ENCODE results near the gene SGO2. TPM values are rescaled to one million over a fixed set of nuclear protein-coding genes. Genes with fewer than 3 reads are reported as not detected.
A peak's percentile ranks its signal among the peaks of the same experiment; 100 is the strongest.

The SGO2 gene
- polyA plus RNA-seq, 1 experiment: 3.2 TPM

DNA sequence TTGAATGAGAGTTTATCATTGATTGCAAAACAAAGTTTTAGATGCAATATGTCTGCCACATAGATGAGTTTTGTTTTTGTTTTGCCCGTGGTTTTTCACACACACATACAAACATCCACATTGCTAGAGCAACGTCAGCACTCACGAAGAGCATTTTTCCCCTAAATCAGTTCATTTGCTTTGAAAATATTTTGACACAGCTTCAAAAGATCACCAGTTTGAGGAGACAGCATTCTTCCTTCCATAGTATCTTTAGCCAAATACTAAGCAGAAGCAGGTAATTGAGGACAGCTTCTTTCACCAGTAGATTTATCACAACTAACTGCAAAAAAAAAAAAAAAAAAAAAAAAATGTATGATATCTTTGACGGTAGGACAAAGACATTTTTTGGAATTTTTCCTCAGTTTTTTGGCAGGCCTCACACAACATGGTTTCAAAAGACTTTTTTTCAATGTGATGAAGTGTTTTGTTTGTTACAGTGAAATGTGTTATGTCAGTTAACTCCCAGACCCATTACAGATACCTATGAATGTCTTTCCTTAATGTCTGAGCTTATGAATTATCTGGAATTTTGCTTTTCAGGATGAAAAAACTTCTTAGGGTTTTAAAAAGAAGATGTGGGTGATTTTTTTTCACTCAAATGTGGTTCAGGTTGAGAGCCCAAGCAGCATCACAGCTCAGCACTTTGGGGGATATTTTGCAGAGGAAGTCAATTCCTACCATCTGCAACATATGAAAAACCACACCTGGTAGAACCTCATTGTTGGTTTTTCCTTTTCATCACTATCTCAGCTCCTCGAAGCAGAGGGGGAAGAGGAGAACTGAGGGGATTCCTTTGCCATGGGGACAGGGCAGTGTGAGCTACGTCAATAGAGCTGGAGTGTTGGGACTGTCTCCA lies 91.4 kb downstream of the SGO2 start:
- Histone ChIP-seq H3K4me3 (ENCODE audit: low read depth, low read length) (no peak overlapping the region), H3K27me3 (ENCODE audit: control insufficient read depth, insufficient read depth, low read length) (no peaks in the 10 kb centered on the region), H3K36me3 (ENCODE audit: control insufficient read depth, insufficient read depth, low read length) (no peaks in the 10 kb centered on the region)
- CTCF ChIA-PET: interaction anchor here (0.8 to 5.6 kb wide), 9 partner anchors 32 to 632 kb away, joined by 3 to 92 read pairs (median 4); partner anchors contain the start of gene AOX1
- TF ChIP-seq, protein P1, sequence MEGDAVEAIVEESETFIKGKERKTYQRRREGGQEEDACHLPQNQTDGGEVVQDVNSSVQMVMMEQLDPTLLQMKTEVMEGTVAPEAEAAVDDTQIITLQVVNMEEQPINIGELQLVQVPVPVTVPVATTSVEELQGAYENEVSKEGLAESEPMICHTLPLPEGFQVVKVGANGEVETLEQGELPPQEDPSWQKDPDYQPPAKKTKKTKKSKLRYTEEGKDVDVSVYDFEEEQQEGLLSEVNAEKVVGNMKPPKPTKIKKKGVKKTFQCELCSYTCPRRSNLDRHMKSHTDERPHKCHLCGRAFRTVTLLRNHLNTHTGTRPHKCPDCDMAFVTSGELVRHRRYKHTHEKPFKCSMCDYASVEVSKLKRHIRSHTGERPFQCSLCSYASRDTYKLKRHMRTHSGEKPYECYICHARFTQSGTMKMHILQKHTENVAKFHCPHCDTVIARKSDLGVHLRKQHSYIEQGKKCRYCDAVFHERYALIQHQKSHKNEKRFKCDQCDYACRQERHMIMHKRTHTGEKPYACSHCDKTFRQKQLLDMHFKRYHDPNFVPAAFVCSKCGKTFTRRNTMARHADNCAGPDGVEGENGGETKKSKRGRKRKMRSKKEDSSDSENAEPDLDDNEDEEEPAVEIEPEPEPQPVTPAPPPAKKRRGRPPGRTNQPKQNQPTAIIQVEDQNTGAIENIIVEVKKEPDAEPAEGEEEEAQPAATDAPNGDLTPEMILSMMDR (IDR thresholded peaks at IDR 0.05; ENCODE audit: insufficient read depth, low read depth, low read length): no peak
- no peak for DNase-seq (ENCODE audit: low read depth)
- POLR2A ChIA-PET: no interaction called here

DNA sequence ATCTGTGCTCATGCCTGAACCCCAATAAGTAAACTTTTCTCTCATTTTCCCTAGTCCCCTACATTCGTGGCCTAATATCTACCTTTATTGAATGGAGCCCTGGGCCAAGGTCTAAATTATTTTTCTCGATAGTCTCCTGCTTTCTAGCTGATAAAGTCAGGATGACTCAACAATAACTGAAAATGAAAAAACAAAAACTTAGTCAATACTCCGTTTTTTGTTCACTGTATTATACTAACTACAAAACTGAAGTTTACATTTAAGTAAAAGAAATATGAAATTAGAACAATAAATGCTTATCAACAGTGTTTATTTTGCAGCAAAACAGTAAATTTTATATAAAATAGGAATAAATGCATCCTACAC lies 92.0 kb downstream of the SGO2 start:
- H3K36me3 ChIP-seq (ENCODE audit: control insufficient read depth, insufficient read depth, low read length): no peaks in the 10 kb centered on the region
- H3K27me3 ChIP-seq (ENCODE audit: control insufficient read depth, insufficient read depth, low read length): no peaks in the 10 kb centered on the region
- TF ChIP-seq, protein P1 (IDR thresholded peaks at IDR 0.05; ENCODE audit: insufficient read depth, low read depth, low read length): no peak
- ChIA-PET CTCF (interaction anchor here (0.8 to 5.6 kb wide), 10 partner anchors 32 to 645 kb away, joined by 3 to 92 read pairs (median 4); partner anchors contain the start of gene AOX1), POLR2A (no interaction called here)
- H3K4me3 ChIP-seq (ENCODE audit: low read depth, low read length): no peak overlapping the region
- no peak for DNase-seq (ENCODE audit: low read depth)

DNA sequence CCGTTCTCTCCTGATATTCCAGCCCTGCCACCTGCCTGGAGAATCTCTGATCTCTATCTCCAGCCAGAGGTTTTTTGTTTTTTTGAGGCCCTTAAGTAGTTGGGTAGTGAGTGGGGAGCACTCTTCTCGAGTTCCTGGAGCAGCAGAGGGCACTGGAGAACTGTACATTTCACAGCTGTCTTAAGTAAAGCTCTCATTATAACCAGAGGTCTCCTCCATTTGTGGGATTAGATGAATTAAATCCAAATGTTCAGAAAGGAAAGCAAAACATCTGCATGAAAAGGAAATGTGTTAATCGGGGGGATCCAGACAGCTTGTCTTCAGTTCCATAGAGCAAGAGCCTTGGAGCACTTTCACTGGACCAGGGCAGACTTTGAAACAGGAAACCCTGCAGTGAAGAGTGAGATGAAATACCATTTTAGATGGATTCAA lies 92.6 kb downstream of the SGO2 start:
- no peak overlapping the region for H3K4me3 ChIP-seq (ENCODE audit: low read depth, low read length)
- CTCF ChIA-PET: interaction anchor here (0.9 to 5.6 kb wide), 6 partner anchors 33 to 645 kb away, joined by 3 to 92 read pairs (median 4); partner anchors contain the start of gene AOX1
- TF ChIP-seq, protein P1 (IDR thresholded peaks at IDR 0.05; ENCODE audit: insufficient read depth, low read depth, low read length): peak; percentile 36; the same call in 1 of the 2 replicates
- no peaks in the 10 kb centered on the region for H3K36me3 ChIP-seq (ENCODE audit: control insufficient read depth, insufficient read depth, low read length)
- no peak for DNase-seq (ENCODE audit: low read depth)
- POLR2A ChIA-PET: no interaction called here
- no peaks in the 10 kb centered on the region for H3K27me3 ChIP-seq (ENCODE audit: control insufficient read depth, insufficient read depth, low read length)

DNA sequence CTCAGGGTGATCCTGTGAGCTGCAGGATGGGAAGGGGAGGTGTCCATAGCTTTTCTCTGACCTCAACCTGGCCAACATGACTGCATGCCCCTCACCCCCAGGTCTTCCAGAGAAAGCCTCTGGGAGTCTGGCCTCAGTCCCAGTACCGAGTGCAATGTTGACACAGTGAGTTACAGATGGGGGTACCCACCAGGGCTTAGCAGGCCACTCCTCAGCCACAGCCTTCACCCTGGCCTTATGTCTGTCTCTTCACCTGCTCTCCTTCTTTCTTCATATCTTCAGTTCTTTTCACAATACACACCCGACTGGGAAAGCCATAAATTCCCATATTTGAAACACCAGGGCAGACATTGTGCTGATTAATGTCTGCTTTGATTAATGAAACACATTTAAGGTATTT lies 93.3 kb downstream of the SGO2 start:
- Histone ChIP-seq H3K36me3 (ENCODE audit: control insufficient read depth, insufficient read depth, low read length) (no peaks in the 10 kb centered on the region), H3K4me3 (ENCODE audit: low read depth, low read length) (no peak overlapping the region), H3K27me3 (ENCODE audit: control insufficient read depth, insufficient read depth, low read length) (no peaks in the 10 kb centered on the region)
- no peak for DNase-seq (ENCODE audit: low read depth)
- CTCF ChIA-PET: interaction anchor here (1.1 to 5.6 kb wide), 4 partner anchors 34 to 646 kb away, joined by 4 to 92 read pairs (median 5); partner anchors contain the start of gene AOX1
- TF ChIP-seq, protein P1 (IDR thresholded peaks at IDR 0.05; ENCODE audit: insufficient read depth, low read depth, low read length): no peak
- POLR2A ChIA-PET: no interaction called here

DNA sequence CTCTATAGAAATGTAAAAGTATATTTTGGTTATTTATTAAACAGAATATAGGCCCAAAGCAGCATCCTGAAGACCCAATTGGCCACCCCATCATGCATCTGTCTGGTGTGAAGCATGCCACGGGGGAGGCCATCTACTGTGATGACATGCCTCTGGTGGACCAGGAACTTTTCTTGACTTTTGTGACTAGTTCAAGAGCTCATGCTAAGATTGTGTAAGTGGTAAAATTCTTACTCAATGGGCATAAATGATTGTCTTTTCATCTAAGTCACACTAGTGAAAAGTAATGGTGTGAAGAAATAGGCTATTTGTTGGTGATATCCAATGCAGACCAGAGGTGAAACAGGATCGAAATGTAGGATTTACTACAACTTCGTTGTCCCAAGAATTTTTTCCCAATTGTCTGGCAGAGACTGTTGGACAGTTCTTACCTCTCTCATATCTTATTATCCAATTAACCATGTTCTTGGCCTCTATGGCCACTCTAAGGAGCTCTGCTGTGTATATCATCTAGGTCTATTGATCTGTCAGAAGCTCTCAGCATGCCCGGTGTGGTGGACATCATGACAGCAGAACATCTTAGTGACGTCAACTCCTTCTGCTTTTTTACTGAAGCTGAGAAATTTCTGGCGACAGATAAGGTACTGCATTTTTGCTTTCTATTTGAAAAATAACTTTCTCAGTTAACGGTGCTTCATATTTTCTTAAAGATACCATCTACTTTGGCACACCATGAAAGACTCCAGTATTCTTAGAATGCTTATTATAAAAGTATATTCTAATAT lies 94.8 kb downstream of the SGO2 start:
- CTCF ChIA-PET: interaction anchor here (0.8 to 1.1 kb wide), 3 partner anchors 81 to 83 kb away, joined by 3 to 6 read pairs (median 3); no protein-coding TSS in a partner anchor
- DNase-seq (ENCODE audit: low read depth): no peak
- POLR2A ChIA-PET: no interaction called here
- TF ChIP-seq, protein P1 (IDR thresholded peaks at IDR 0.05; ENCODE audit: insufficient read depth, low read depth, low read length): no peak
- no peak overlapping the region for H3K4me3 ChIP-seq (ENCODE audit: low read depth, low read length)
- no peaks in the 10 kb centered on the region for H3K36me3 ChIP-seq (ENCODE audit: control insufficient read depth, insufficient read depth, low read length)
- no peaks in the 10 kb centered on the region for H3K27me3 ChIP-seq (ENCODE audit: control insufficient read depth, insufficient read depth, low read length)
